Central memory CD8-positive, alpha-beta T cell (primary cell): ENCODE data around the gene XPA.
A peak's percentile ranks its signal among the peaks of the same experiment; 100 is the strongest.
"Not testable (repeated sequence)": the region's sequence is repeated elsewhere in the genome, so short reads cannot be mapped to it uniquely, and the experiment has no call there.

Experiments
- ATAC-seq: fragments of 150-1000 bp; cut with Tn5 transposase; replicated peaks from 2 replicates; pipeline ENCODE4 v1.10.0; 2022; ENCODE audit warnings: mild to moderate bottlenecking, moderate FRiP score, moderate number of reproducible peaks; ENCODE audit not compliant: poor library complexity, severe bottlenecking; ENCODE audit errors: extremely low read depth
- DNase-seq, 2 donors: peaks; one replicate each; pipeline ENCODE4 v3.0.0; 2021; ENCODE audit warnings: low spot score in 2 of 2
- H3K27ac Mint-ChIP-seq: one replicate; pipeline ENCODE4 v1.8.0; 2022; ENCODE audit warnings: low read depth, mild to moderate bottlenecking, moderate library complexity, mixed read lengths
- H3K27me3 Mint-ChIP-seq: one replicate; pipeline ENCODE4 v1.8.0; 2022; ENCODE audit warnings: mixed read lengths
- H3K36me3 Mint-ChIP-seq: one replicate; pipeline ENCODE4 v1.8.0; 2022; ENCODE audit warnings: mild to moderate bottlenecking, moderate library complexity, mixed read lengths; ENCODE audit not compliant: insufficient read depth
- H3K4me1 Mint-ChIP-seq: one replicate; pipeline ENCODE4 v1.8.0; 2022; ENCODE audit warnings: mixed read lengths
- H3K4me3 Mint-ChIP-seq: one replicate; pipeline ENCODE4 v1.8.0; 2022; ENCODE audit warnings: mild to moderate bottlenecking, moderate library complexity, mixed read lengths
- H3K9me3 Mint-ChIP-seq: one replicate; pipeline ENCODE4 v1.8.0; 2022; ENCODE audit warnings: mixed read lengths

The XPA gene

DNA sequence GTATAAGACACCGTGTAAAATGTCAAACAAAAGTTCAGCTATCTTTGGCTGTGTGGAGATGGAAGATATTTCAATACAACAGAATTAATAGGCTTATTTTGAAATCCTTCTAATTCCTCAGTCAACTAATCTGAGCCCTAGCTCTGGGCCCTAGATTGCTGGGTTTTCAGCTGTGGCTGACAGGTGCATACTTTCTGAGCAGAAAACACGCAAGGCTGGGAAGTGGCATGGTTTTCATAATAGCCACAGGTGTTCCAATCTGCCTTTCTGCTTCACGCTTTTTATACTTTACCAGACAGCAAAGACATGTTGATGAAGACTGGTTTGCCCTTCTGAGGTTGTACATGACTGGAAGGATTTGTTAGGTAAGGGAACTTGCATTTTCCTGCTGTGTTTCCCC, 20.7 kb upstream of the XPA start:
- Mint-ChIP-seq H3K27me3 (peaks cover 8% of the 10 kb centered on the region), H3K4me1 (peaks cover 4% of the 10 kb centered on the region), H3K4me3 (no peak overlapping the region), H3K27ac (no peak overlapping the region), H3K36me3 (peaks cover 1% of the 10 kb centered on the region), H3K9me3 (peaks cover 5% of the 10 kb centered on the region)
- no peak for DNase-seq
- ATAC-seq = no peak

DNA sequence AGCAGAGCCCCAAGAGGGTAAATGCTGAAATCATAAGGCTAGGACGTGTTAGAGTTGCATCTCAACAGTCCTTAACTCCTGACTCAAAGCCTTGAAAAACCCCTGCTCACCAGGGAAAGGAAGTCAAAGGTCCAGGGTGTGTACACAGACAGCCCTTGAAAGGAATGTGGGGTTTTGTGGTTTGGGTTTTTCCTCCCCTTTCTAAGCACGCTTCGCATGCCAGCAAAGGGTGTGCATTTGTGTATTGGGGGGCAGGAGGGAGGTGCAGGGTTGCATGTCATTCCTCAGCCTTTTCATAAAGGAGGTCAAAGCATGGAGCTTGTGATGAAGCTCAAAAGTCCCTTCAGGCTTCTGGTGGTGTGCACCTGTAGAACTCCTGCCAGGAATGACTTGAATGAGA, 17.3 kb upstream of the XPA start:
- Mint-ChIP-seq H3K27ac (no peak overlapping the region), H3K27me3 (peaks cover 18% of the 10 kb centered on the region), H3K36me3 (peaks cover 2% of the 10 kb centered on the region), H3K4me1 (peaks cover 15% of the 10 kb centered on the region), H3K9me3 (no peaks in the 10 kb centered on the region), H3K4me3 (no peak overlapping the region)
- DNase-seq (no peak), ATAC-seq (no peak)

DNA sequence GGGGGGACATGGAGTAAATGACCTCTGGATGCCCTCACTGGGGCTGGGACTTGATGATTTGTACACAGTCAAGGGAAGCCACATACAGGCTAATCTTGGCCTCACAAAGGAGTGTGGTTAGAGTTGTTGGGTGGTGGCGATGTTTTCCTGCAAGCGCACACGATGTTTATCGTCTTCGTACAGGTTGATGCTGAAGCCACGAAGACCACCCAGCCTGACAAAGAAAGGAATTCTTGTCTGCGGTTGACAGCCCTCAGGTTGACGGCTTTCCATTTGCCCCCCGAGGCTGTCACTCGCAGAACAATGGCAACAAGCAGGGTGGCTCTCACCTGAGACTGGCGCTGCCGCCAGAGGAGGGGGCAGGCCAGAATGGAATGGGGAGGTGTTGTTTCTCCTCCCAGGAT, 14.1 kb upstream of the XPA start:
- H3K9me3 Mint-ChIP-seq = no peaks in the 10 kb centered on the region
- no peak overlapping the region for H3K4me3 Mint-ChIP-seq
- H3K36me3 Mint-ChIP-seq = peaks cover 4% of the 10 kb centered on the region
- DNase-seq = no peak
- peaks cover 36% of the 10 kb centered on the region for H3K27me3 Mint-ChIP-seq
- H3K27ac Mint-ChIP-seq = no peak overlapping the region
- ATAC-seq = peak; percentile 36
- peaks cover 24% of the 10 kb centered on the region for H3K4me1 Mint-ChIP-seq

DNA sequence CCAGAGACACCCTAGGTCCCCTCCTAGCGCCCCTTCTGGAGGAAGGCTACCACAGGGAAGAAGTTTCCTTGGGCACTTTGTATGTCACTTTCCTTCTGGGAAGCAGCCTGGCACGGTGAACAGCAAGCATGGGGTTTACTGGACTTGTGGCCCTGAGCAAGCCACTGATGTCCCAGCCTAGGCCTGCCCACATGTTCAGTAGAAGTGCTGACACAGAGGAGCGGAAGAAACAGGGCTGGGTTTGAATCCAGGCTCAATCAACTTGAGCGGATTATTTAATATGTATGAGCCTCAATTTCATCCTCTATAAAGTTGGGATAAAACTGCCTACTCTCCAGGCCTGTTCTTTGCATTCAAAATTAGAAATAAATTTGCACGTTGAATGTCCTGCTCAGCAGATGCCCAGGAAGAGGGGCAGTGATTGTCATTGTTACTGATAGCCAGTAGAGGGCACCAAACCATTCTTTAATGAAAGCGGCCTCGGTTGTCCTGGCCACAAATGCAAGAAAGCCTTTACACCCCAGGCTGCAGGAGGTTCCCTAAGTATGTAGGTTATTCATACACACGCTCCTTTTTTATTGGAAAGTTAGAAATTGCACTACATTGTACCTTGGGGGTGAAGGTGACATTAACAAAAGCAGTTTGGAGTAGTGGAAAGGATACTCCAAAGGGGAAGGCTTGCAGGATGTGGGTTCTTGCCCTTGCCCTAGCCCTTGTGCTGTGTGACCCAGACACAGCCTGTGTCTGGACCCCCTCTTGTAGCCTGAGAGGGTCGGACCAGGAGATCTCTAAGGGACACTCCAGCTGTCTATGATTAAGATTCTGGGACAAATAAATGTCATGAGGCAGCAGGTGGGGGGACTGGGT, 13.4 kb upstream of the XPA start:
- Mint-ChIP-seq H3K4me3 (no peak overlapping the region), H3K9me3 (no peaks in the 10 kb centered on the region), H3K4me1 (peaks cover 30% of the 10 kb centered on the region), H3K27me3 (peaks cover 37% of the 10 kb centered on the region), H3K36me3 (peaks cover 4% of the 10 kb centered on the region), H3K27ac (no peak overlapping the region)
- ATAC-seq (peak; percentile 65), DNase-seq (peak in 1 of 2 donors; percentile 30)

DNA sequence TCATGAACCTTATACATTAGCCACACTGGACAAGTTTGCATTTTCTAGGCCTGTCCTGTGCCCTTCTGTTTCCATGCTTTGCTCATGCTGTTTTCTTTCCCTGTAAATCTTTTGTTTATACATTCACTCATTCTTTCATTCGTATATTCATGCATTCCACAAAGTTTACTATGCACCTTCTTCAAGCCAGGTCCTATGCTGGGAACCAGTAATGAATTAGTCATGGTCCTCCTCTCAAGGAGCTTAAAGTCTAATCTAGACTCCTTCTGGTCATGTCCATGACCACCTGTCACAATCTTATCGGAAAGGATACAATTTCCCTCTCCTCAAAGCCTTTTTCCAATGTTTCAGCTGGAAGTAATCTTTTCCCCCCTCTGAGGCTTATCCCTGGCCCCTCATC, 9.1 kb upstream of the XPA start:
- DNase-seq (no peak), ATAC-seq (no peak)
- H3K27me3 Mint-ChIP-seq = peaks cover 67% of the 10 kb centered on the region
- H3K27ac Mint-ChIP-seq = no peak overlapping the region
- H3K4me1 Mint-ChIP-seq = peaks cover 27% of the 10 kb centered on the region
- no peaks in the 10 kb centered on the region for H3K9me3 Mint-ChIP-seq
- H3K4me3 Mint-ChIP-seq = no peak overlapping the region
- peaks cover 3% of the 10 kb centered on the region for H3K36me3 Mint-ChIP-seq

DNA sequence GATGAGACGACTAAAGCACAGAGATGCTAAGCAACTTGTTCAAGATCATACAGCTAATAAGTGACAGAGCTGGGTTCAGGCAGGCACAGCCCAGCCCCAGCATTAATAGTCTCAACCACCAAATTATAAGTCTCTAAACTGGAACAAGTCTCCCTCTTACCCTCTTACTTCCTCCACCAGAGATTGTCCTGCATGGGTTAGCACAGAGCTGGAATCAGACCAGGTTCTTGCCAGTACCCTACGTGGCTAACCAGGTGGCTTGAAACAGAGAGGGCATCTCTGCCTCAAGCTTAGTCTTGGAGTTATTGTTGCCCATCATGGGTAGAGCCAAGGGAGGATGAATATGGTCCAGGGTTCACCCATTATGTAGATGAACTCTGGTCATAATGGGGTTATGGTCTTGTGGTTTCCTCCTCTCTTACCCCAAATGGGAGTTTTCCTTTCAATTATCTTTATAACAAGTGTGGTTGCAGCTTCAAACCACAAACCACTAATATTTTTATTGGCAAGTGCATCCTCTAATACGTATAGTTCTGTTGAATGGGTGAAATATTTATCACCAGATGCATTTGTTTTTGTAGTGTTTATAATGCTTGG, 8.3 kb upstream of the XPA start:
- Mint-ChIP-seq H3K27me3 (peaks cover 74% of the 10 kb centered on the region), H3K4me3 (no peak overlapping the region), H3K27ac (no peak overlapping the region), H3K4me1 (peaks cover 20% of the 10 kb centered on the region), H3K36me3 (peaks cover 2% of the 10 kb centered on the region), H3K9me3 (no peaks in the 10 kb centered on the region)
- peak; percentile 55 for ATAC-seq
- no peak for DNase-seq

DNA sequence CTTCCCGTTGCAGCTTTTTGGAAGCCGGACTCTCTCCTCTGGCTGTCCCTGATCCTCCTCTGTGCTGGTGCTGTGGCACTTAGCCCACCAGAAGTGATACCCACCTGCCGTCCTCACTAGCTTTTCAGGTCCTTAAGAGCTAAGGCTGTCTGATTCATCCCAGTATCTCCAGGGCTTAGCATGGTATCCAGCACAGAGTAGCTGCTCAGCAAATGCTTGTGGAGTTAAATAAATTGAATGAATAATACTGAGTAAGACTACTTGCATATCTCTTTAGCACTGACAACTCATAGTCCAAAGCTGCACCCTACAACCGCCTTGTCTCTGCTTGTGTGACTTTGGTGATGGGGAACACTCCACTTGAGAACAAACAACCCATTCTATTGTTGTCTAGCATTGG, 7.7 kb upstream of the XPA start:
- Mint-ChIP-seq H3K4me1 (peaks cover 20% of the 10 kb centered on the region), H3K4me3 (no peak overlapping the region), H3K27me3 (peaks cover 73% of the 10 kb centered on the region), H3K9me3 (no peaks in the 10 kb centered on the region), H3K27ac (no peak overlapping the region), H3K36me3 (peaks cover 2% of the 10 kb centered on the region)
- ATAC-seq (no peak), DNase-seq (no peak)

DNA sequence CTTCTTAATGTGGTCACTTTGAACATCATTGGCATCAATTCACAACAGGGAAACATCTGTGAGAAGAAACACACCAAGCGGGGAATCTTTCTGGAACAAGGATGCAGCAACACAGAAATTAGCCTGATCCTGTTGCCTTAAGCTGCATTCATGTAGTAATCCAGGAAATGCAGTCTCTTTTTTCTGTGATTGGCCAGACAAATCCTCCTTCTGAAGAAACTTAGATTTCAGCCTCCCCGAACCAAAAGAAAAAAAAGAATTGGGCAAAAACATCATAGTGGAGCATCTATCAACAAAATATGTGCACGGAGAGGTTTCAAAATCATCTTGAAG, 7.2 kb upstream of the XPA start:
- Mint-ChIP-seq H3K36me3 (peaks cover 2% of the 10 kb centered on the region), H3K9me3 (no peaks in the 10 kb centered on the region), H3K27ac (no peak overlapping the region), H3K4me3 (no peak overlapping the region), H3K27me3 (peaks cover 69% of the 10 kb centered on the region), H3K4me1 (peaks cover 25% of the 10 kb centered on the region)
- ATAC-seq (no peak), DNase-seq (no peak)

DNA sequence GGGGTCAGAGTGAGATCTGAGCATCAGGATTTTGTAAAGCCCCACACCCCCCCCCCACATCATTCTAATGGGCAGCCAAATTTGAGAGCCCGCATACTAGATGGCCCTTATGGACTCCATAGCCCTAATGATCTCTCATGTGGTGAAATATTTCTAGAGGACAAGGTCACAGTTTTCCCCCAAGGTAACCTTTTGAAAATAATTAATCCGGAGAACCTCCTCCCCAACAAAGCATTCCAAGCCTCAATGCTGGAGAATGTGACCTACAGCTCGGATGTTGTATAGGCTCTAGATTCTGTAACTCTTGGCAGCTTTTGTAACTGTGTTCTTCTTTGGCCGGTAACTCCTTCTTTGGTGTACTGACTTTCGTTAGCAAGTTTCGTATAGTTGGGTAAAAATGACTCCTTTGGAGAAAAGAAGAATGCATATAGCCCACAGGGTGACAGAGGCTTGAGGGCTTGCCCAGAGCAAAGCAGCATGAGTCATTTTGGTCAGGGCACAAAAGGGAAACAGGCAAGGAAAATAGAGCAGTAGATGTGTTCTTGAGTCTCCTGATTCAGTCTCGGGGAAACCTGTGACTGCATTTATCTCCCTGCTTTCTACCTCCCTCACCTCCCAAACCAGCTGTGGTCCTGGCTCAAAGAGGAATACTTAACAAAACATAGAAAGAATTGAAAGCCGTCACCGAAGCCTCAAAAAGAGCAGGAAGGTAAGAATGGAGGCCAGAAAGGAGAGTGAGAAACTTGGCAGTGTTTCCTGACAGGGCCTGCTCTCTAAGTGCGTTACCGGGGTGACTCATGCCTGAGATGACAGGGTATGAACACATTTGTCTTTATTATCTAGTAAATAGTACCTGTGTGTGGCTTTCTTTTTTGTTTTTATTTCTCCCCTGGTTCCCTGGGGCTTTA, 6.6 kb upstream of the XPA start:
- Mint-ChIP-seq H3K27ac (peak overlapping the region; percentile 44), H3K9me3 (no peaks in the 10 kb centered on the region), H3K27me3 (peaks cover 63% of the 10 kb centered on the region), H3K4me1 (peaks cover 26% of the 10 kb centered on the region), H3K4me3 (no peak overlapping the region), H3K36me3 (peaks cover 2% of the 10 kb centered on the region)
- DNase-seq (no peak), ATAC-seq (no peak)

DNA sequence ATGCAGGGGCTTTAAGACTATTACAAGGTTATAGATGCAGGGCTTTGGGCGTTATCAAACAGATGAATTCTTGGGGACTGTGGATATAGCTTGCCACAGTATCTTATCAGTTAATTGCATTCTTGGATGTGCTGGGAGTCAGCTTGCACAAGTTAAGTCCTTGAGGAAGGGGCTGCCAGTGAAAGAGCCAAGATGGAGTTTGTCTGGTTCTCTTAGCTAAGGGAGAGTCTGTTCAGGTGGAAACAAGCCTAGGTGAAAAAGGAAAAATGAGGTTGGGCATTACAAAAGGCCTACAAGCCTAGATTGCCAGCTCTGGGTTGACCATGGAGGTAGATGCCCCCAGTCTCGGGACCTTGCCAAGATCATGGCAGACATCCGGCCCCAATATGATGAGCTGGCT, 2.7 kb upstream of the XPA start:
- Mint-ChIP-seq H3K27me3 (peaks cover 39% of the 10 kb centered on the region), H3K4me1 (peaks cover 36% of the 10 kb centered on the region)
- not testable (repeated sequence) for H3K27ac Mint-ChIP-seq, ATAC-seq, H3K36me3 Mint-ChIP-seq, H3K9me3 Mint-ChIP-seq, H3K4me3 Mint-ChIP-seq, DNase-seq

DNA sequence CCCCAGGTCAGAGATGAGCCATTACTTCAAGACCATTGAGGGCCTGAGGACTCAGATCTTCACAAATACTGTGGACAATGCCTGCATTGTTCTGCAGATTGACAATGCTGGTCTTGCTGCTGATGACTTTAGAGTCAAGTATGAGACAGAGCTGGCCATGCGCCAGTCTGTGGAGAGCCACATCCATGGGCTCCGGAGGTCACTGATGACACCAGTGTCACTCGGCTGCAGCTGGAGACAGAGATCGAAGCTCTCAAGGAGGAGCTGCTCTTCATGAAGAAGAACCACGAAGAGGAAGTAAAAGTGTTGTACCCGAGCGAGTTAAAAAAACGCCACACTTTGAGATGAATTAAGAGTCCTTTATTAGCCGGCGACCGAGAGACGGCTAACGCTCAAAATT, 2.1 kb upstream of the XPA start:
- H3K9me3 Mint-ChIP-seq, H3K36me3 Mint-ChIP-seq, H3K4me3 Mint-ChIP-seq, DNase-seq, H3K27ac Mint-ChIP-seq, ATAC-seq: not testable (repeated sequence)
- Mint-ChIP-seq H3K4me1 (peaks cover 41% of the 10 kb centered on the region), H3K27me3 (peaks cover 34% of the 10 kb centered on the region)

DNA sequence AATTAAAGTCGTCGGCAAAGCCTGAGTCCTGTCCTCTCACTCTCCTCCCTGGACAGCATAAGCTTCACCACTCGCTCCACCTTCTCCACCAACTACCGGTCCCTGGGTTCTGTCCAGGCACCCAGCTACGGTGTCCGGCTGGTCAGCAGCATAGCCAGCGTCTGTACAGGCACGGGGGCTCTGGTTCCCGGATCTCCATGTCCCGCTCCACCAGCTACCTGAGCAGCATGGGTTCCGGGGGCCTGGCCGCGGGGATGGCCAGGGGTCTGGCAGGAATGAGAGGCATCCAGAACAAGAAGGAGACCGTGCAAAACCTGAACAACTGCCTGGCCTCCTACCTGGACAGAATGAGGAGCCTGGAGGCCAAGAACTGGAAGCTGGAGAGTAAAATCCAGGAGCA, 1.7 kb upstream of the XPA start:
- no peaks in the 10 kb centered on the region for H3K9me3 Mint-ChIP-seq
- no peak for DNase-seq
- H3K27me3 Mint-ChIP-seq = peaks cover 29% of the 10 kb centered on the region
- no peak overlapping the region for H3K27ac Mint-ChIP-seq
- H3K4me1 Mint-ChIP-seq = peaks cover 46% of the 10 kb centered on the region
- no peak for ATAC-seq
- no peak overlapping the region for H3K4me3 Mint-ChIP-seq
- peaks cover 10% of the 10 kb centered on the region for H3K36me3 Mint-ChIP-seq
